Uterus (tissue), 2 donors: ENCODE measurements around the gene PLAGL1.

Experiments
- POLR2A ChIP-seq, 2 donors: fragments of 450-650 bp; IDR thresholded peaks; one replicate each; pipeline ENCODE4 v1.6.1; 2016; ENCODE audit warnings: antibody characterized with exemption in 2 of 2, mild to moderate bottlenecking in 1 of 2, moderate library complexity in 1 of 2
- TF ChIP-seq, protein P1 (sequence below), 4 experiments: fragments of 200-600 bp in 2 of 4; fragments of 450-650 bp in 2 of 4; sonication (generic) in 2 of 4; IDR thresholded peaks; one replicate each; pipeline ENCODE4 v1.5.1; 2016 to 2019; ENCODE audit warnings: antibody characterized with exemption in 4 of 4, mild to moderate bottlenecking in 2 of 4, moderate library complexity in 1 of 4

GRCh38 chr6:144007478-144008119 lies 460 bp downstream of the PLAGL1 start:
- TF ChIP-seq, protein P1, sequence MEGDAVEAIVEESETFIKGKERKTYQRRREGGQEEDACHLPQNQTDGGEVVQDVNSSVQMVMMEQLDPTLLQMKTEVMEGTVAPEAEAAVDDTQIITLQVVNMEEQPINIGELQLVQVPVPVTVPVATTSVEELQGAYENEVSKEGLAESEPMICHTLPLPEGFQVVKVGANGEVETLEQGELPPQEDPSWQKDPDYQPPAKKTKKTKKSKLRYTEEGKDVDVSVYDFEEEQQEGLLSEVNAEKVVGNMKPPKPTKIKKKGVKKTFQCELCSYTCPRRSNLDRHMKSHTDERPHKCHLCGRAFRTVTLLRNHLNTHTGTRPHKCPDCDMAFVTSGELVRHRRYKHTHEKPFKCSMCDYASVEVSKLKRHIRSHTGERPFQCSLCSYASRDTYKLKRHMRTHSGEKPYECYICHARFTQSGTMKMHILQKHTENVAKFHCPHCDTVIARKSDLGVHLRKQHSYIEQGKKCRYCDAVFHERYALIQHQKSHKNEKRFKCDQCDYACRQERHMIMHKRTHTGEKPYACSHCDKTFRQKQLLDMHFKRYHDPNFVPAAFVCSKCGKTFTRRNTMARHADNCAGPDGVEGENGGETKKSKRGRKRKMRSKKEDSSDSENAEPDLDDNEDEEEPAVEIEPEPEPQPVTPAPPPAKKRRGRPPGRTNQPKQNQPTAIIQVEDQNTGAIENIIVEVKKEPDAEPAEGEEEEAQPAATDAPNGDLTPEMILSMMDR (IDR thresholded peaks at IDR 0.05), result no peak
- no peak for TF ChIP-seq POLR2A (IDR thresholded peaks at IDR 0.05)
